Hepatocyte (in vitro differentiated cells): ENCODE results near the gene NR1H3. TPM values are rescaled to one million over a fixed set of nuclear protein-coding genes. Genes with fewer than 3 reads are reported as not detected.

Experiments used
- DNase-seq: peaks from one replicate; pipeline ENCODE4 v3.0.0-alpha.2; 2016; ENCODE audit warnings: low spot score
- H2AFZ ChIP-seq: fragments of 200-600 bp; sonication (generic); 2 replicates; pipeline ENCODE4 v1.6.0; 2016; ENCODE audit warnings: antibody characterized with exemption, mild to moderate bottlenecking
- H3K27ac ChIP-seq: fragments of 200-600 bp; sonication (generic); 2 replicates; pipeline ENCODE4 v1.5.1; 2016; ENCODE audit warnings: mild to moderate bottlenecking
- H3K27me3 ChIP-seq: fragments of 200-600 bp; sonication (generic); 2 replicates; pipeline ENCODE4 v1.6.1; 2016
- H3K36me3 ChIP-seq: fragments of 200-600 bp; sonication (generic); replicated peaks from 2 replicates; pipeline ENCODE4 v1.5.1; 2016; ENCODE audit warnings: low read depth; ENCODE audit not compliant: insufficient read depth
- H3K4me1 ChIP-seq: fragments of 200-600 bp; sonication (generic); 2 replicates; pipeline ENCODE4 v1.5.1; 2016; ENCODE audit warnings: mild to moderate bottlenecking, moderate library complexity; ENCODE audit not compliant: insufficient read depth
- H3K4me2 ChIP-seq: fragments of 200-600 bp; sonication (generic); 2 replicates; pipeline ENCODE4 v1.6.0; 2016
- H3K4me3 ChIP-seq: fragments of 200-600 bp; sonication (generic); 2 replicates; pipeline ENCODE4 v1.5.1; 2016; ENCODE audit warnings: mild to moderate bottlenecking
- H3K79me2 ChIP-seq: fragments of 200-600 bp; sonication (generic); 2 replicates; pipeline ENCODE4 v1.6.0; 2017; ENCODE audit warnings: mild to moderate bottlenecking
- H3K9me2 ChIP-seq: fragments of 200-600 bp; sonication (generic); replicated peaks from 2 replicates; pipeline ENCODE4 v1.6.0; 2017; ENCODE audit warnings: mild to moderate bottlenecking; ENCODE audit not compliant: insufficient read depth
- H3K9me3 ChIP-seq: fragments of 200-600 bp; sonication (generic); 2 replicates; pipeline ENCODE4 v1.5.1; 2016; ENCODE audit warnings: low read depth, mild to moderate bottlenecking
- H4K20me1 ChIP-seq: fragments of 200-600 bp; sonication (generic); 2 replicates; pipeline ENCODE4 v1.6.0; 2016; ENCODE audit warnings: mild to moderate bottlenecking; ENCODE audit not compliant: insufficient read depth, poor library complexity, severe bottlenecking
- CTCF ChIP-seq: fragments of 200-600 bp; sonication (generic); IDR thresholded peaks from 2 replicates; pipeline ENCODE4 v1.5.1; 2016; ENCODE audit warnings: antibody characterized with exemption, mild to moderate bottlenecking; ENCODE audit not compliant: poor library complexity
- EZH2 ChIP-seq: fragments of 200-600 bp; sonication (generic); IDR thresholded peaks from 2 replicates; pipeline ENCODE4 v1.6.1; 2016; ENCODE audit warnings: antibody characterized with exemption, mild to moderate bottlenecking, borderline replicate concordance
- EZH2phosphoT487 ChIP-seq: fragments of 200-600 bp; sonication (generic); IDR thresholded peaks from one replicate; pipeline ENCODE4 v1.6.1; 2018; ENCODE audit warnings: antibody characterized with exemption, mild to moderate bottlenecking, low read depth, moderate library complexity; ENCODE audit not compliant: unreplicated experiment, severe bottlenecking
- WGBS: methylation state at CpG from one replicate; pipeline ENCODE4 v1.1.6; 2016; ENCODE audit warnings: low lambda C conversion rate; ENCODE audit errors: missing lambda C conversion rate; 5-methylcytosine and 5-hydroxymethylcytosine counted together
- polyA plus RNA-seq: library from polyadenylated mRNA; unstranded; fragments of >200 nt; fragmentation: Nextera tagmentation; extraction: Ambion mirVana; gene quantifications from 2 replicates; pipeline ENCODE4 v1.2.1, GENCODE V29; 2016
- total RNA-seq: library from RNA; depleted of rRNA; stranded (reverse); fragments of >200 nt; gene quantifications from 2 replicates; pipeline ENCODE4 v1.2.3, GENCODE V29; 2014

Gene NR1H3
- total and polyA plus RNA-seq, 2 experiments from 2014 or later = 43.1 to 49.5 TPM

GRCh38 chr11:47257177-47257516 lies 649 bp upstream of the NR1H3 start:
- peak overlapping the region; percentile 74 for H3K4me2 ChIP-seq
- 73% methylated on average over 2 of the region's 2 CpGs for WGBS
- H3K36me3 ChIP-seq = no peaks in the 10 kb centered on the region
- no peaks in the 10 kb centered on the region for H3K27me3 ChIP-seq
- H3K9me3 ChIP-seq = no peaks in the 10 kb centered on the region
- H3K9me2 ChIP-seq = no peaks in the 10 kb centered on the region
- no peak overlapping the region for H3K4me3 ChIP-seq
- H3K79me2 ChIP-seq = peaks cover 3% of the 10 kb centered on the region
- no peak for DNase-seq
- H3K4me1 ChIP-seq = peaks cover 44% of the 10 kb centered on the region
- peak overlapping the region; percentile 60 for H2AFZ ChIP-seq
- peak overlapping the region; percentile 87 for H3K27ac ChIP-seq
- no peak for TF ChIP-seq EZH2phosphoT487
- no peak for TF ChIP-seq EZH2
- no peak for TF ChIP-seq CTCF
- no peaks in the 10 kb centered on the region for H4K20me1 ChIP-seq

- no peak overlapping the region for H3K4me3 ChIP-seq
Observed at GRCh38 chr11:47258317-47258902, 614 bp downstream of the NR1H3 start.

GRCh38 chr11:47259232-47259977 lies 1.6 kb downstream of the NR1H3 start:
- Histone ChIP-seq H4K20me1 (no peaks in the 10 kb centered on the region), H3K79me2 (peaks cover 9% of the 10 kb centered on the region), H3K4me3 (no peak overlapping the region), H3K27me3 (no peaks in the 10 kb centered on the region), H2AFZ (no peak overlapping the region), H3K27ac (peak overlapping the region; percentile 87), H3K9me3 (no peaks in the 10 kb centered on the region), H3K4me1 (peaks cover 38% of the 10 kb centered on the region), H3K4me2 (peak overlapping the region; percentile 74), H3K36me3 (no peaks in the 10 kb centered on the region), H3K9me2 (no peaks in the 10 kb centered on the region)
- 41% methylated on average over 10 of the region's 10 CpGs for WGBS
- TF ChIP-seq EZH2phosphoT487 = no peak
- no peak for TF ChIP-seq EZH2
- TF ChIP-seq CTCF = peak; percentile 60
- peak; percentile 72 for DNase-seq

More at GRCh38 chr11:47258317-47258902, 614 bp downstream of the NR1H3 start:
- TF ChIP-seq EZH2 (no peak), EZH2phosphoT487 (no peak), CTCF (no peak)
- Histone ChIP-seq H3K36me3 (no peaks in the 10 kb centered on the region), H3K79me2 (peaks cover 3% of the 10 kb centered on the region), H3K4me2 (peak overlapping the region; percentile 74), H3K4me1 (peaks cover 44% of the 10 kb centered on the region), H3K27me3 (no peaks in the 10 kb centered on the region), H3K9me2 (no peaks in the 10 kb centered on the region), H3K9me3 (no peaks in the 10 kb centered on the region), H3K27ac (peak overlapping the region; percentile 87), H4K20me1 (no peaks in the 10 kb centered on the region), H2AFZ (no peak overlapping the region)
- WGBS = 89% methylated on average over 10 of the region's 11 CpGs
- DNase-seq = no peak
